GM18505 (cell line): ENCODE measurements around the gene KIAA2012.

ENCODE experiments used
- ATAC-seq: cut with Tn5 transposase; IDR thresholded peaks from one replicate; pipeline ENCODE4 v1.9.1; 2021; ENCODE audit not compliant: unreplicated experiment
- POLR2A ChIP-seq: IDR thresholded peaks from 4 replicates; pipeline ENCODE4 v1.6.1; 2011; ENCODE audit warnings: borderline replicate concordance; ENCODE audit not compliant: insufficient read depth, insufficient read length; ENCODE audit errors: extremely low read depth

KIAA2012 gene

GRCh38 chr2:202147775-202148174 lies 74.7 kb downstream of the KIAA2012 start:
- no peak for ATAC-seq
- no peak for TF ChIP-seq POLR2A

DNA sequence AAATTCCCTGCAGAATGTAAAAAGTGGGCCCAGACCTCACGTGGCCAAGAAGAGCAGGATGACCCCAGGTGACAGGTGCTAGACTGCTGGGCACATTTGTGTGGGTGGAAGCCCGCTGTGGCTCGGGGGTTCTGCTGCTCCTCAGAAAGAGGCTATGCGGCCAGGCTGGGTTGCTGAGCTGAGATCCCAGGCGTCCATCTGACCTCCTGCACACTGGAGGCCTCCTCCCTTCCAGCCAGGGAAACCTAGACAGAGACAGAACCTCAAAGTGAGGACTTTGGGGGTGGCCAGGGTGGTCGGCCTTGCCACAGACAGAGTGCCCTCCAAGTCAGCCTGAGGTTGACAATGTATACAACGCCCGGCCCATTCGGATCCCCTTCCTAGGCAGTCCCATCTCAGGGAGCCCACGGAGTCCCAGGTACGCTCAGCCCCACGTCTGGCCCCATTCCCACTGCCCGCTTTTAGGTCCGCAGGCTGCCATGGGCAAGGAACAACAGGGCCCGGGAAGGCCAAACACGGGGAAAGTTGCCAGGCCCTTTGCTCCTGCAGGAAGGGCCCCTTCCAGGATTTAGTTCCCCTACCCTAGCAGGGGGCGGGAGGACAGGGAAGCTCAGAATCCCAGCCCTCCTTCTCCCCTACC lies 75.6 kb downstream of the KIAA2012 start:
- TF ChIP-seq POLR2A: no peak
- ATAC-seq: no peak

DNA sequence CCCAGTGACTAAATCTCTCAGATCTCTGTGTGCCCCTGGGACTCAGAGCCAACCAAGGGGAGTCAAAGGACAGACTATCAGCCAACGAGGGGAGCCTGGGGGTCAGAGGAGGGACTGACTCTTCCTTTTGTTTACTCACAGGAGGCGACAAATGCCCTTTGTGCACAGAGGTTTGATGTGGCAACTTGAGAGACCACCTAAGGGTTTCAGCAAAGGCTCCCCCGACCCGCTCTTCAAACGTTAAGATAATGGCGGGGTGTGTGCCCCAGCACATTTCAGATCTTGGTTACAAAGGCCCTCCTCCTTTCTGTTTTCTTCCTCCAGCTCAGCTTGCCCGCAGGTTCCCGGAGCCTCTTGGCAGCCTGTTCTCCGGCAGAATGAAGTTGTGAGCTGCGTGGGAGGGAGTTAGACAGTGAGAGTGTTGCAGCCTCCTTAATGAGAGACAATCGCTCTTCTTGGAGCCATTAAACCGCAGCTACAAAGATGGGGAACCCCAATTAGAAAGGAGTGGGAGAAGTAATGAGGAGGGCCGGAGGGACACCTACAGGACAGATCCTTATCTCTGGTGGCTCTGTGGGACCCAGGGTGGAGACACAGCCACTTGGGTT lies 76.2 kb downstream of the KIAA2012 start:
- ATAC-seq: no peak
- TF ChIP-seq POLR2A: no peak

GRCh38 chr2:202149936-202150335 lies 76.9 kb downstream of the KIAA2012 start:
- ATAC-seq: no peak
- no peak for TF ChIP-seq POLR2A

- no peak for TF ChIP-seq POLR2A
- ATAC-seq: no peak
Measured at GRCh38 chr2:202152104-202152715, 79.2 kb downstream of the KIAA2012 start.

DNA sequence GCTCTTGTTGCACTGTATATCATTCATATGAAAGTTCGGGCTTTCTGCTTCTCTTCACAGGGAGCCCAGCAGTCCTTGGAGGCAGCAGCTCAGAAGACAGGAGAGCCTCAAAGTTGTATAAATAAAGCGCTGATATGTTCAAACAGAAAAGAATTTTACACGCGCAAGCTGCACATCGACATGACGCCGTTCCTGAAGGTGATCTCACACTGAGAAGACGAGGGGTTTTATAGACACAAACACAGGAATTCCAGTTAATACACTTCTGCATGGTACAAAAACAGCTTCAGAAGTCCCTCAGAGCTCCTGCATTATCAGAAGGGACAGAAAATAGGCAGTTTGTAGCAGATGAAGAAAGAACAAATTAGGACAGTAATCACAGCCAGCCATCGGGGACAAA lies 81.6 kb downstream of the KIAA2012 start:
- no peak for TF ChIP-seq POLR2A
- ATAC-seq: no peak

- no peak for ATAC-seq
Measured at GRCh38 chr2:202157211-202157990, 84.3 kb downstream of the KIAA2012 start.

DNA sequence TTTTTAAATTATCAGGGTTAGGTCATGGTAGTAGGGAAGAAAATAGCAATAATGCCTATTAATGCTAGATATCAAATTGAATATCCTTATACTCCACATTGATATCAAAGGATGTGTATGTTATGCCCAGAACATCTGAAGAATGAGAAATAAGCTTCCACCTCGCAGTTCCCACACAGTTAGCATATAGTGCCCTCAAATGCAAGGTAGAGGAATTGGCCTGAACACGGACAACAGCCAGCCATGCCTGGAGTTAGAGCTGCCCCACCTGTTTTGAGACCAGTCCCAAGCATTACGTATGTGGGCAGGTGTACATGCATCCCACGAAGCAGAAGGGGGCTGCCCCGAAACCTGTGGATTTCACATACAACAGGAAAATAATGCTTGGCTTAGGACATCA lies 85.7 kb downstream of the KIAA2012 start:
- ATAC-seq: no peak
- TF ChIP-seq POLR2A: no peak

More at GRCh38 chr2:202157211-202157990, 84.3 kb downstream of the KIAA2012 start:
- no peak for TF ChIP-seq POLR2A

DNA sequence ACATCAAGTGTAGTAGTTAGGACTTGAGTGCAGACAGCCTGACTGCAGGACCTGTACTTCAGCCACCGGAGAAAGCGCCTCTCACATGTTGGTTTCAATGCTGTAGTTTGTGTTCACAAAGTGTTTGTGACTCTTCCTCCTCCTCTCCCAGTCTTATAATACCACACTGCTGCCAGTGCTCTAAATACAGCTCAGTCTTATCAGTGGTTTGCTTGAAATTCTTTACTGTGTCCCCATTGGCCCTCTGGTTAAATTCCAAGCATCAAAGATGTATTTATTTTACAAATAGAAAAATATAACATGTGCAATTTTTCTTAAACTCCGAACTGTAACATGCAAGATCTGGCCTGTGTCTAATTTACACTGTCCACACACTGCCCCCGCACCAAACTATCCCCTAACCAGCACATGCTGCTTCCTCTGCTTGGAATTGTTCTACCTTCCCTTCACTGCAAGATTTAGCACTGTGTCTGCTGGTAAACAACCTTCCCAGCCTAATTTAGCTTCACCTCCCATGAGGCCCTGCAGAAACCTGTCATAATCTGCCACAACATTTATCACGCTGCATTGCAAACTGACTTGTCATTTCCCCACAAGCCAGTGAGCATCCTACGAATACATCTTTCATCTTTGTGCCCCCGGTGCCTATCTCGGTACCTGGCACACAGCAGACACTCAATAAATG lies 88.2 kb downstream of the KIAA2012 start:
- TF ChIP-seq POLR2A: no peak

DNA sequence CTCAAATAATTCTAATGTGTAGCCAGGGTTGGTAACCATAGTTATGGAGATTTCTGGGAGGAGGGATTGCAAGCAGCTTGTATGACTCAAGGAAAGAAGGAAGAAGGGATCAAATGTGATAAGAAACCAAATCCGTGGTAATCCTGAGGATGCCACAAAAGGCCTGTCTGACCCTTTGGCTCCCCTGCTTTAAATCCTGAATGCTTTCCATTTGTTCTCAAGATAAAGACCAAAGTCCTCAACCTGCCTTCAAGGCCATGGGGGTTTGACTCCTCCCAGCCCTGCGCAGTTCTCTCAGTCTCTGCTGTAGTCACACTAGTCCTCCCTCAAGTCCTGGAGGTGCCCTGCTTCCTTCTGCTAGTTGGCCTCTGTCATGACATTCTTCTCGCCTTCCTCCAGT lies 91.4 kb downstream of the KIAA2012 start:
- no peak for ATAC-seq

More for the DNA sequence above, 88.2 kb downstream of the KIAA2012 start:
- no peak for ATAC-seq

DNA sequence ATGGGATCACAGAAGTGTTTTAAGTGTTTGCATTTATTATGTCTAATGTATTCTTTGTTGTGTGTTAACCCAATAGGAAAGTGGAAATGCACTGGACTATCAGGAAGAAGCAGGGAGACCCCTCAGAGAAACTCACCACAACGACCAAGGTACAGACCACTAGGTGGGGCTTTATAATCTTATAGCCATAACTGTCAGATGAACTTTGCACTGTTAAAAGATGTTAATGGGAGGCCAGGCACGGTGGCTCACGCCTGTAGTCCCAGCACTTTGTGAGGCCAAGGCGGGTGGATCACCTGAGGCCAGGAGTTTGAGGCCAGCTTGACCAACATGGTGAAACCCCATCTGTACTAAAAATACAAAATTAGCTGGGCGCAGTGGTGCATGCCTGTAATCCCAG lies 92.2 kb downstream of the KIAA2012 start:
- no peak for ATAC-seq
- TF ChIP-seq POLR2A: no peak

More for the DNA sequence above, 91.4 kb downstream of the KIAA2012 start:
- TF ChIP-seq POLR2A: no peak

- ATAC-seq: no peak
Measured at GRCh38 chr2:202165945-202166344, 92.9 kb downstream of the KIAA2012 start.

DNA sequence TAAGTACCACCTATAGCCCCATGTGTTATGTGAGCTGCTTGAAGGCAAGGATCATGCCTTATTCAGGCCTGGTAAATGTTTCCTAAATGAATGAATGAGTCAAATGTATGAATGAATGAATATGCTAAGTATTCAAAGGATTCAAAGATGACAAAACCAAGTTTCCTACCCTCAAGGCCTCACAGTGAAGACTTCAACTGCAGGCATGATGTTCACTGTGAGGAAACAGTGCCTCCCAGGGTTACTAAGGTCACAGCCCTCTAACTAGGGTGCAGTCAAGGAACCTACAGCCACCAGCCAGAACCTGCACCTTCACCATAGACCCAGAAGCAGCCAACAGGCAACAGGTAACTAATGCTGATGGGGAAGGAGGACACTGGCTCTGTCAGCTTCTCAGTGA lies 96.1 kb downstream of the KIAA2012 start:
- no peak for TF ChIP-seq POLR2A
- ATAC-seq: no peak

More at GRCh38 chr2:202165945-202166344, 92.9 kb downstream of the KIAA2012 start:
- TF ChIP-seq POLR2A: no peak
